ENCODE data around the gene SH3RF3. TPM values are rescaled to one million over a fixed set of nuclear protein-coding genes. Genes with fewer than 3 reads are reported as not detected.

Gene SH3RF3
- total RNA-seq, 2 donors from 2014 or later = 1.5 to 1.8 TPM

- Mint-ChIP-seq H3K4me1 (peaks cover 9% of the 10 kb centered on the region), H3K27ac (no peak overlapping the region), H3K9me3 (no peaks in the 10 kb centered on the region), H3K36me3 (ENCODE audit: low read depth) (no peaks in the 10 kb centered on the region), H3K27me3 (ENCODE audit: insufficient read depth) (no peaks in the 10 kb centered on the region), H3K4me3 (no peak overlapping the region)
- TF ChIP-seq CTCF (conservative IDR thresholded peaks at IDR 0.05) = no peak
- no peaks in the 10 kb centered on the region for H3K4me1 ChIP-seq (ENCODE audit: control insufficient read depth, insufficient read depth, low read length)
- WGBS, 2 experiments (ENCODE audit: insufficient coverage in 1 of 2, insufficient read length in 1 of 2) = 91 to 93% methylated on average over 6 to 15 of the region's 15 CpGs
- no peak for DNase-seq
- H3K36me3 ChIP-seq (ENCODE audit: control insufficient read depth, insufficient read depth, low read length) = no peaks in the 10 kb centered on the region
- H3K9ac ChIP-seq (ENCODE audit: extremely low read depth, low read length, poor library complexity, severe bottlenecking) = no peak overlapping the region
- no peak overlapping the region for H3K4me3 ChIP-seq (ENCODE audit: low read length)
- H3K9me3 ChIP-seq (ENCODE audit: control insufficient read depth, low read length) = no peaks in the 10 kb centered on the region
- H3K27ac ChIP-seq (ENCODE audit: low read depth, low read length) = no peak overlapping the region
- H3K27me3 ChIP-seq (ENCODE audit: control insufficient read depth, insufficient read depth, low read length, poor library complexity, severe bottlenecking) = no peaks in the 10 kb centered on the region
These were observed 143.5 kb downstream of the SH3RF3 start for GRCh38 chr2:109272461-109272860.

- 93 to 94% methylated on average over 20 to 26 of the region's 26 CpGs for WGBS, 2 experiments (ENCODE audit: insufficient coverage in 1 of 2, insufficient read length in 1 of 2)
- Histone ChIP-seq H3K9ac (ENCODE audit: extremely low read depth, low read length, poor library complexity, severe bottlenecking) (no peak overlapping the region), H3K4me1 (ENCODE audit: control insufficient read depth, insufficient read depth, low read length) (no peaks in the 10 kb centered on the region), H3K4me3 (ENCODE audit: low read length) (no peak overlapping the region), H3K27me3 (ENCODE audit: control insufficient read depth, insufficient read depth, low read length, poor library complexity, severe bottlenecking) (no peaks in the 10 kb centered on the region), H3K27ac (ENCODE audit: low read depth, low read length) (no peak overlapping the region), H3K36me3 (ENCODE audit: control insufficient read depth, insufficient read depth, low read length) (no peaks in the 10 kb centered on the region), H3K9me3 (ENCODE audit: control insufficient read depth, low read length) (no peaks in the 10 kb centered on the region)
- Mint-ChIP-seq H3K4me1 (peaks cover 9% of the 10 kb centered on the region), H3K9me3 (no peaks in the 10 kb centered on the region), H3K4me3 (no peak overlapping the region), H3K27ac (no peak overlapping the region), H3K36me3 (ENCODE audit: low read depth) (no peaks in the 10 kb centered on the region), H3K27me3 (ENCODE audit: insufficient read depth) (no peaks in the 10 kb centered on the region)
- no peak for TF ChIP-seq CTCF (conservative IDR thresholded peaks at IDR 0.05)
- no peak for DNase-seq
These were observed 146.4 kb downstream of the SH3RF3 start for GRCh38 chr2:109275120-109276012.

- H3K4me3 Mint-ChIP-seq = no peak overlapping the region
These were observed 148.4 kb downstream of the SH3RF3 start for GRCh38 chr2:109277406-109277805.

More at GRCh38 chr2:109277406-109277805, 148.4 kb downstream of the SH3RF3 start:
- no peaks in the 10 kb centered on the region for H3K9me3 ChIP-seq (ENCODE audit: control insufficient read depth, low read length)
- no peak for TF ChIP-seq CTCF (conservative IDR thresholded peaks at IDR 0.05)
- H3K4me1 ChIP-seq (ENCODE audit: control insufficient read depth, insufficient read depth, low read length) = no peaks in the 10 kb centered on the region
- no peaks in the 10 kb centered on the region for H3K36me3 ChIP-seq (ENCODE audit: control insufficient read depth, insufficient read depth, low read length)
- Mint-ChIP-seq H3K4me1 (no peaks in the 10 kb centered on the region), H3K9me3 (no peaks in the 10 kb centered on the region), H3K27me3 (ENCODE audit: insufficient read depth) (no peaks in the 10 kb centered on the region), H3K27ac (no peak overlapping the region), H3K36me3 (ENCODE audit: low read depth) (no peaks in the 10 kb centered on the region)
- no peaks in the 10 kb centered on the region for H3K27me3 ChIP-seq (ENCODE audit: control insufficient read depth, insufficient read depth, low read length, poor library complexity, severe bottlenecking)
- 94 to 96% methylated on average over 8 to 12 of the region's 12 CpGs for WGBS, 2 experiments (ENCODE audit: insufficient coverage in 1 of 2, insufficient read length in 1 of 2)
- H3K9ac ChIP-seq (ENCODE audit: extremely low read depth, low read length, poor library complexity, severe bottlenecking) = no peak overlapping the region
- no peak overlapping the region for H3K27ac ChIP-seq (ENCODE audit: low read depth, low read length)
- no peak for DNase-seq
- H3K4me3 ChIP-seq (ENCODE audit: low read length) = no peak overlapping the region
